WTC11 (cell line): Measurements from ENCODE around the gene CASP4. TPM values are rescaled to one million over a fixed set of nuclear protein-coding genes. Genes with fewer than 3 reads are reported as not detected.
"Not testable (repeated sequence)": the region's sequence is repeated elsewhere in the genome, so short reads cannot be mapped to it uniquely, and the experiment has no call there.

ENCODE experiments used
- ATAC-seq: fragments of 200-7000 bp; cut with Tn5 transposase; 2 replicates; pipeline ENCODE4 v1.10.0; 2021; ENCODE audit warnings: mild to moderate bottlenecking, moderate library complexity
- CTCF ChIA-PET: fragments of 300-600 bp; sonication (Branson Sonifier 250); formaldehyde crosslinking; loops from one replicate; lab custom pipeline; 2021; ENCODE audit warnings: antibody characterized with exemption; lab: Charles Lee
- POLR2A ChIA-PET: fragments of 350-600 bp; sonication (Branson Sonifier 250); formaldehyde crosslinking; loops from one replicate; lab custom pipeline; 2021; ENCODE audit warnings: antibody characterized with exemption; lab: Charles Lee
- DNase-seq: peaks from one replicate; pipeline ENCODE4 v3.0.0; 2021; ENCODE audit warnings: low spot score
- H3K27ac Mint-ChIP-seq: 2 replicates; pipeline ENCODE4 v1.8.0; 2021; ENCODE audit warnings: mixed read lengths
- H3K27me3 Mint-ChIP-seq: 2 replicates; pipeline ENCODE4 v1.8.0; 2021; ENCODE audit warnings: low read depth, mild to moderate bottlenecking, moderate library complexity, mixed read lengths
- H3K36me3 Mint-ChIP-seq: 2 replicates; pipeline ENCODE4 v1.8.0; 2021; ENCODE audit warnings: mixed read lengths
- H3K4me1 Mint-ChIP-seq: 2 replicates; pipeline ENCODE4 v1.8.0; 2022; ENCODE audit warnings: mixed read lengths
- H3K4me3 Mint-ChIP-seq: 2 replicates; pipeline ENCODE4 v1.8.0; 2021; ENCODE audit warnings: mild to moderate bottlenecking, moderate library complexity, mixed read lengths
- H3K9me3 Mint-ChIP-seq: 2 replicates; pipeline ENCODE4 v1.8.0; 2021; ENCODE audit warnings: mixed read lengths
- AR ChIP-seq: fragments of 250-450 bp; sonication (Bioruptor Pico); IDR thresholded peaks from 2 replicates; pipeline ENCODE4 v1.9.0; 2021; ENCODE audit warnings: mild to moderate bottlenecking
- CREB1 ChIP-seq: sonication (generic); formaldehyde crosslinking; IDR thresholded peaks from 2 replicates; pipeline ENCODE4 v1.8.0; 2023; ENCODE audit warnings: mild to moderate bottlenecking, missing genetic modification reagents
- ELF4 ChIP-seq: sonication (generic); formaldehyde crosslinking; IDR thresholded peaks from 2 replicates; pipeline ENCODE4 v1.8.1; 2022; ENCODE audit warnings: low read depth, mild to moderate bottlenecking, moderate library complexity, missing genetic modification reagents
- HMGA2 ChIP-seq: fragments of 250-450 bp; sonication (Bioruptor Pico); IDR thresholded peaks from 2 replicates; pipeline ENCODE4 v1.4.0; 2021; ENCODE audit warnings: mild to moderate bottlenecking, moderate library complexity
- NFYB ChIP-seq: sonication (generic); formaldehyde crosslinking; conservative IDR thresholded peaks from 2 replicates; pipeline ENCODE4 v1.8.0; 2022; ENCODE audit warnings: low read depth, missing genetic modification reagents
- NR2C2 ChIP-seq: sonication (generic); formaldehyde crosslinking; IDR thresholded peaks from 2 replicates; pipeline ENCODE4 v1.8.0; 2022; ENCODE audit warnings: mild to moderate bottlenecking, missing genetic modification reagents
- TEAD1 ChIP-seq: sonication (generic); formaldehyde crosslinking; IDR thresholded peaks from 2 replicates; pipeline ENCODE4 v1.8.0; 2022; ENCODE audit warnings: mild to moderate bottlenecking, missing genetic modification reagents
- ZNF232 ChIP-seq: sonication (generic); formaldehyde crosslinking; IDR thresholded peaks from 2 replicates; pipeline ENCODE4 v1.8.0; 2022; ENCODE audit warnings: mild to moderate bottlenecking, missing genetic modification reagents
- ZNF423 ChIP-seq: fragments of 250-450 bp; sonication (Bioruptor Pico); IDR thresholded peaks from 2 replicates; pipeline ENCODE4 v2.1.2; 2022; ENCODE audit warnings: mild to moderate bottlenecking, moderate library complexity
- ZNF532 ChIP-seq: fragments of 250-450 bp; sonication (Bioruptor Pico); IDR thresholded peaks from 2 replicates; pipeline ENCODE4 v1.9.0; 2021; ENCODE audit warnings: mild to moderate bottlenecking, borderline replicate concordance
- total RNA-seq: library from RNA; stranded (reverse); gene quantifications from 3 replicates; pipeline ENCODE4 v1.2.3, GENCODE V29; 2021
- TF ChIP-seq, protein P1 (sequence below): sonication (generic); formaldehyde crosslinking; IDR thresholded peaks from 2 replicates; pipeline ENCODE4 v1.8.1; 2022; ENCODE audit warnings: low read depth, mild to moderate bottlenecking, moderate library complexity, missing genetic modification reagents, borderline replicate concordance
- TF ChIP-seq, protein P2 (sequence below): sonication (generic); formaldehyde crosslinking; conservative IDR thresholded peaks from 2 replicates; pipeline ENCODE4 v1.8.1; 2022; ENCODE audit warnings: mild to moderate bottlenecking, missing genetic modification reagents
- TF ChIP-seq, protein P3 (sequence below): sonication (generic); formaldehyde crosslinking; IDR thresholded peaks from 2 replicates; pipeline ENCODE4 v1.8.1; 2023; ENCODE audit warnings: mild to moderate bottlenecking, missing genetic modification reagents
- TF ChIP-seq, protein P4 (sequence below): sonication (generic); formaldehyde crosslinking; IDR thresholded peaks from 2 replicates; pipeline ENCODE4 v1.8.0; 2023; ENCODE audit warnings: mild to moderate bottlenecking, missing genetic modification reagents

Gene CASP4
- total RNA-seq, 1 experiment from 2014 or later, result 0.44 TPM

DNA sequence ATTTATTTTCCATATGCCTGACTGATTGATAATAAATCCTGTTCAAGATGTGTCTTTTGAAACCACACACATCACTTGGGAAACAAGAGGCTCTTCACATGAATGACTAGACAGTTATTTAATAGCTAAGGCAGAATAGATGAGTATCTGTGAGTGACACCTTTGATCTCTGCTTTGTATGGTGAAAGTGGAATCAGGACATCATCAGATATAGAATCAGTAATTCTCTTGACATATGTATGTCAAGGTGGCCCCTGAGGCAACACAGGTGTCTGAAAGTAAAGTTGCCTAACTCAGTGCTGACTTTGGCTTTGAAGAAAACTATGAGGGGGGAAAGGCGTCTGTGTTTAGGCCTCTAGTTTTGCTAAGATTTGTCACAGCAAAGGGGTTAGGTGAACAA, 11.5 kb upstream of the CASP4 start (continued):
- TF ChIP-seq, protein P1, sequence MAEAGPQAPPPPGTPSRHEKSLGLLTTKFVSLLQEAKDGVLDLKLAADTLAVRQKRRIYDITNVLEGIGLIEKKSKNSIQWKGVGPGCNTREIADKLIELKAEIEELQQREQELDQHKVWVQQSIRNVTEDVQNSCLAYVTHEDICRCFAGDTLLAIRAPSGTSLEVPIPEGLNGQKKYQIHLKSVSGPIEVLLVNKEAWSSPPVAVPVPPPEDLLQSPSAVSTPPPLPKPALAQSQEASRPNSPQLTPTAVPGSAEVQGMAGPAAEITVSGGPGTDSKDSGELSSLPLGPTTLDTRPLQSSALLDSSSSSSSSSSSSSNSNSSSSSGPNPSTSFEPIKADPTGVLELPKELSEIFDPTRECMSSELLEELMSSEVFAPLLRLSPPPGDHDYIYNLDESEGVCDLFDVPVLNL (CRISPR knock-in tag), result no peak
- TF ChIP-seq TEAD1, result no peak

DNA sequence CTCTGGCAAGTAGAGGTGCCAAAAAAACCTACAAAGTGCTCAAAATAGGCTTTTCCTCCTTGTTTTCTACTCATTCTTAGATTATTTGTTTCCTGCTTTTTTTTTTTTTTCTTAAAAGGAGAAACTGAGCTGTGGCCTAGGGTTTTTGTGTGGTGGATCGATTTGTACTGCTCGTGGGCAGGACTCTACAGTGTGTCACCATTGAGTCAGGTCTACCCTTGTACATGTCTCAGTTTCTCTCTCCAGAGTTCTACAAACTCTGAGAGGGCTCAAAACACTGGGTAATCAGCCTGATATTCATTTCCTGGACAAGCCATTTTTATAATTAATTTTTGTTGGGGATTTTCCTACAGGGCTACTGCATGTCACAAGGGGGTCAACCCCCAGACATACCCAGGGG, 5.2 kb upstream of the CASP4 start:
- DNase-seq, result no peak
- ATAC-seq, result no peak
- Mint-ChIP-seq H3K36me3 (peaks cover 55% of the 10 kb centered on the region), H3K4me3 (no peak overlapping the region), H3K4me1 (peaks cover 10% of the 10 kb centered on the region), H3K9me3 (peaks cover 66% of the 10 kb centered on the region), H3K27me3 (no peaks in the 10 kb centered on the region), H3K27ac (no peak overlapping the region)
- POLR2A ChIA-PET, result no interaction called here
- TF ChIP-seq NR2C2 (CRISPR knock-in tag) (no peak), CREB1 (CRISPR knock-in tag) (no peak), AR (CRISPR knock-in tag) (no peak), ELF4 (no peak)
- TF ChIP-seq, protein P2, sequence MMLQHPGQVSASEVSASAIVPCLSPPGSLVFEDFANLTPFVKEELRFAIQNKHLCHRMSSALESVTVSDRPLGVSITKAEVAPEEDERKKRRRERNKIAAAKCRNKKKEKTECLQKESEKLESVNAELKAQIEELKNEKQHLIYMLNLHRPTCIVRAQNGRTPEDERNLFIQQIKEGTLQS (CRISPR knock-in tag), result no peak
- CTCF ChIA-PET, result no interaction called here

DNA sequence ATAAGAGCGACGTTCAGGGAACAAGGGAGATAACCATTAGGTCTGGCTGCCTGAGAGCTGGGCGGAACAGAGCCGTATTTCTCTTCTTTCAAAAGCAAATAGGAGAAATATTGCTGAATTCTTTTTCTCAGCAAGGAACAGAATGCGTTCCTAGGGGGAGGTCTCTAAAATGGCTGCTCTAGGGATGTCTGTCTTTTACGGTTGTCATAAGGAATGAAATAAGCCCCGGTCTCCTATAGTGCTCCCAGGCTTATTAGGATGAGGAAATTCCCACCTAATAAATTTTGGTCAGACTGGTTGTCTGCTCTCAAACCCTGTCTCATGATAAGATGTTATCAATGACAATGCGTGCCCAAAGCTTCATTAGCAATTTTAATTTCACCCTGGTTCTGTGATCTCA, 4.5 kb upstream of the CASP4 start:
- CTCF ChIA-PET, H3K27ac Mint-ChIP-seq, DNase-seq, POLR2A ChIA-PET, ATAC-seq, H3K4me3 Mint-ChIP-seq, H3K27me3 Mint-ChIP-seq: not testable (repeated sequence)
- H3K36me3 Mint-ChIP-seq, result peaks cover 55% of the 10 kb centered on the region
- peaks cover 16% of the 10 kb centered on the region for H3K4me1 Mint-ChIP-seq
- peaks cover 66% of the 10 kb centered on the region for H3K9me3 Mint-ChIP-seq

GRCh38 chr11:104970756-104971155, 2.4 kb upstream of the CASP4 start:
- DNase-seq (no peak), ATAC-seq (no peak)
- Mint-ChIP-seq H3K36me3 (peaks cover 55% of the 10 kb centered on the region), H3K4me1 (peaks cover 19% of the 10 kb centered on the region), H3K4me3 (no peak overlapping the region), H3K27ac (no peak overlapping the region), H3K9me3 (peaks cover 65% of the 10 kb centered on the region), H3K27me3 (no peaks in the 10 kb centered on the region)
- POLR2A ChIA-PET, result no interaction called here
- CTCF ChIA-PET, result interaction anchor here (1.2 kb wide), 1 partner anchor 440 kb away, joined by 4 read pairs; no protein-coding TSS in a partner anchor
- TF ChIP-seq ZNF423 (no peak), ZNF232 (no peak), ZNF532 (CRISPR knock-in tag) (no peak), HMGA2 (CRISPR knock-in tag) (no peak), NFYB (CRISPR knock-in tag) (no peak)
- TF ChIP-seq, protein P3, sequence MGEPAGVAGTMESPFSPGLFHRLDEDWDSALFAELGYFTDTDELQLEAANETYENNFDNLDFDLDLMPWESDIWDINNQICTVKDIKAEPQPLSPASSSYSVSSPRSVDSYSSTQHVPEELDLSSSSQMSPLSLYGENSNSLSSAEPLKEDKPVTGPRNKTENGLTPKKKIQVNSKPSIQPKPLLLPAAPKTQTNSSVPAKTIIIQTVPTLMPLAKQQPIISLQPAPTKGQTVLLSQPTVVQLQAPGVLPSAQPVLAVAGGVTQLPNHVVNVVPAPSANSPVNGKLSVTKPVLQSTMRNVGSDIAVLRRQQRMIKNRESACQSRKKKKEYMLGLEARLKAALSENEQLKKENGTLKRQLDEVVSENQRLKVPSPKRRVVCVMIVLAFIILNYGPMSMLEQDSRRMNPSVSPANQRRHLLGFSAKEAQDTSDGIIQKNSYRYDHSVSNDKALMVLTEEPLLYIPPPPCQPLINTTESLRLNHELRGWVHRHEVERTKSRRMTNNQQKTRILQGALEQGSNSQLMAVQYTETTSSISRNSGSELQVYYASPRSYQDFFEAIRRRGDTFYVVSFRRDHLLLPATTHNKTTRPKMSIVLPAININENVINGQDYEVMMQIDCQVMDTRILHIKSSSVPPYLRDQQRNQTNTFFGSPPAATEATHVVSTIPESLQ (CRISPR knock-in tag), result no peak
- TF ChIP-seq, protein P1 (CRISPR knock-in tag), result no peak
- TF ChIP-seq, protein P4, sequence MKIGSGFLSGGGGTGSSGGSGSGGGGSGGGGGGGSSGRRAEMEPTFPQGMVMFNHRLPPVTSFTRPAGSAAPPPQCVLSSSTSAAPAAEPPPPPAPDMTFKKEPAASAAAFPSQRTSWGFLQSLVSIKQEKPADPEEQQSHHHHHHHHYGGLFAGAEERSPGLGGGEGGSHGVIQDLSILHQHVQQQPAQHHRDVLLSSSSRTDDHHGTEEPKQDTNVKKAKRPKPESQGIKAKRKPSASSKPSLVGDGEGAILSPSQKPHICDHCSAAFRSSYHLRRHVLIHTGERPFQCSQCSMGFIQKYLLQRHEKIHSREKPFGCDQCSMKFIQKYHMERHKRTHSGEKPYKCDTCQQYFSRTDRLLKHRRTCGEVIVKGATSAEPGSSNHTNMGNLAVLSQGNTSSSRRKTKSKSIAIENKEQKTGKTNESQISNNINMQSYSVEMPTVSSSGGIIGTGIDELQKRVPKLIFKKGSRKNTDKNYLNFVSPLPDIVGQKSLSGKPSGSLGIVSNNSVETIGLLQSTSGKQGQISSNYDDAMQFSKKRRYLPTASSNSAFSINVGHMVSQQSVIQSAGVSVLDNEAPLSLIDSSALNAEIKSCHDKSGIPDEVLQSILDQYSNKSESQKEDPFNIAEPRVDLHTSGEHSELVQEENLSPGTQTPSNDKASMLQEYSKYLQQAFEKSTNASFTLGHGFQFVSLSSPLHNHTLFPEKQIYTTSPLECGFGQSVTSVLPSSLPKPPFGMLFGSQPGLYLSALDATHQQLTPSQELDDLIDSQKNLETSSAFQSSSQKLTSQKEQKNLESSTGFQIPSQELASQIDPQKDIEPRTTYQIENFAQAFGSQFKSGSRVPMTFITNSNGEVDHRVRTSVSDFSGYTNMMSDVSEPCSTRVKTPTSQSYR, result no peak
